ENCODE measurements around the gene LBHD2. TPM values are rescaled to one million over a fixed set of nuclear protein-coding genes. Genes with fewer than 3 reads are reported as not detected.

The LBHD2 gene
- total RNA-seq, 3 donors from 2014 or later: not detected

DNA sequence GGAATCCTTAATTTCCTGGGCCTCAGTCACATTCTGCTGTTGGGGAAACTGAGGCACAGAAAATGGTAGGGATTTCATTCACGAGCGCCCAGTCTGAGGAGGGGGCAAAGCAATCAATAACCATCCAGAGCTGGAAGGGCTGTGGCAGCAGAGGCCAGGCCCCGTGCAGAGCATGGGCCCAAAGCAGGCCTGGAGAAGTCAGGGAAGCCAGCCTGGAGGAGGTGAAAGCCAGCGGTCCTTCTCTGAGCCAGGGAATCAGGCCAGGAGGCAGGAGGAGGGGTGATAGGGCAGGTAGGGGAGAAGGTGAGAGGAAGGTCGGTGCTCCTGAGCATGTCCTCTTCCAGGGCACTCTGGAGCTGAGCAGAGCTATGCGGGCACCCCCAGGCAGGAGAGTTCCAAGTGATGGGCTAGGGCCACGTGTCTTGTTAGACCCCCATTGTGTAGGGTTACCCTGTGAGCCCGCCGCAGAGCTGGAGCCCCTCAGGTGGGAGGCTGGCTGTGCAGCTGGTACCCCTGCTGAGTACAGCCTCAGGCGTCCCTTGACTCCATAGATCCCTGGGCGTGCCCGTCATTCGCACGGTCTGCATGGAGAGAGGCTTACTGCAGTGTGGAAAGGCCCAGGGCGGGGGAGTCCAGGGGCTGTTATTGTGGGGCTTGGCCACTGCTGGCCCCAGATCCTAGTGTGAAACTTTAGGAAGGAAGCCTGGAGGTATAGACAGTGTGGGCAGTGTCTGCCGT, 44.0 kb downstream of the LBHD2 start:
- Histone ChIP-seq H3K4me3 (no peak overlapping the region), H3K36me3 (ENCODE audit: low read depth) (no peaks in the 10 kb centered on the region), H3K4me1 (ENCODE audit: low read depth) (peaks cover 21% of the 10 kb centered on the region), H3K9me3 (no peaks in the 10 kb centered on the region)
- no peak for ATAC-seq
- intact Hi-C loops (cut with DNase I, micrococcal nuclease): no loop called here
- TF ChIP-seq, protein P1, sequence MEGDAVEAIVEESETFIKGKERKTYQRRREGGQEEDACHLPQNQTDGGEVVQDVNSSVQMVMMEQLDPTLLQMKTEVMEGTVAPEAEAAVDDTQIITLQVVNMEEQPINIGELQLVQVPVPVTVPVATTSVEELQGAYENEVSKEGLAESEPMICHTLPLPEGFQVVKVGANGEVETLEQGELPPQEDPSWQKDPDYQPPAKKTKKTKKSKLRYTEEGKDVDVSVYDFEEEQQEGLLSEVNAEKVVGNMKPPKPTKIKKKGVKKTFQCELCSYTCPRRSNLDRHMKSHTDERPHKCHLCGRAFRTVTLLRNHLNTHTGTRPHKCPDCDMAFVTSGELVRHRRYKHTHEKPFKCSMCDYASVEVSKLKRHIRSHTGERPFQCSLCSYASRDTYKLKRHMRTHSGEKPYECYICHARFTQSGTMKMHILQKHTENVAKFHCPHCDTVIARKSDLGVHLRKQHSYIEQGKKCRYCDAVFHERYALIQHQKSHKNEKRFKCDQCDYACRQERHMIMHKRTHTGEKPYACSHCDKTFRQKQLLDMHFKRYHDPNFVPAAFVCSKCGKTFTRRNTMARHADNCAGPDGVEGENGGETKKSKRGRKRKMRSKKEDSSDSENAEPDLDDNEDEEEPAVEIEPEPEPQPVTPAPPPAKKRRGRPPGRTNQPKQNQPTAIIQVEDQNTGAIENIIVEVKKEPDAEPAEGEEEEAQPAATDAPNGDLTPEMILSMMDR (IDR thresholded peaks at IDR 0.05): no peak
- peak in 2 of 3 donors; percentile 25 to 49 for DNase-seq

DNA sequence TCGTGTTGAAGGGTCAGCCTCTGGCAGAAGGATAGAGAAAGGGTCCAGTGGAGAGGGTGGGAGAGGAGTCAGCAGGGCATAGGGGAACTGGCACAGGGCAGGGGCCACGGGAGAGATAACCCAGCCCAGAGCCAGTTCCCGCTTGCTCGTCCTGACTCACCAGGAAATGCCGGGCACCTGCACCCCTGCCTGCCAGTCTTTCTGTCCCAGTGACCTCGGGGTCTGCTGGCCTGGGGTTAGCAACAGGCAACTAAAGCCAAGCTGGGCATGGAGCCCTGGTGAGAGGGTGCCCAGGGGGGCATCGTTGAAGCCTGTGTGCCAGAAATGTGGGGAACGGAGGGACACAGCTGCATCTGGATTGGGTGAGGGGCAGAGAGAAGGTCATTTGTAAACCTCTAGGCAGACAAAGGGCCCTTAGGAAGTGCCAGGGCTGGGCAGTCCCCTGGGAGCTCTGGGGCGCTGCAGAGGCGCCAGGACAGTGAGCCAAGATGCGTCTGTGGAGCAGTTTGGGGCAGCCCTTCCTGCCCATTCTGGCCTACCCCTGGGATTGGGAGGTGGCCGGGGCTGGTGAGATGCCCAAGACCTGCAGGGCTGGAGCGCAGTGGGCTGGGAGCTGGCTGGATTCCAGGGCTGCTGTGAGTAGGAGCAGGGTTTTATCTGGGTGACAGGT, 44.8 kb downstream of the LBHD2 start:
- TF ChIP-seq, protein P1 (IDR thresholded peaks at IDR 0.05): no peak
- Histone ChIP-seq H3K4me1 (ENCODE audit: low read depth) (peaks cover 14% of the 10 kb centered on the region), H3K9me3 (no peaks in the 10 kb centered on the region), H3K36me3 (ENCODE audit: low read depth) (no peaks in the 10 kb centered on the region), H3K4me3 (no peak overlapping the region)
- intact Hi-C loops (cut with DNase I, micrococcal nuclease): no loop called here
- no peak for ATAC-seq
- DNase-seq: peak in 1 of 3 donors; percentile 50

DNA sequence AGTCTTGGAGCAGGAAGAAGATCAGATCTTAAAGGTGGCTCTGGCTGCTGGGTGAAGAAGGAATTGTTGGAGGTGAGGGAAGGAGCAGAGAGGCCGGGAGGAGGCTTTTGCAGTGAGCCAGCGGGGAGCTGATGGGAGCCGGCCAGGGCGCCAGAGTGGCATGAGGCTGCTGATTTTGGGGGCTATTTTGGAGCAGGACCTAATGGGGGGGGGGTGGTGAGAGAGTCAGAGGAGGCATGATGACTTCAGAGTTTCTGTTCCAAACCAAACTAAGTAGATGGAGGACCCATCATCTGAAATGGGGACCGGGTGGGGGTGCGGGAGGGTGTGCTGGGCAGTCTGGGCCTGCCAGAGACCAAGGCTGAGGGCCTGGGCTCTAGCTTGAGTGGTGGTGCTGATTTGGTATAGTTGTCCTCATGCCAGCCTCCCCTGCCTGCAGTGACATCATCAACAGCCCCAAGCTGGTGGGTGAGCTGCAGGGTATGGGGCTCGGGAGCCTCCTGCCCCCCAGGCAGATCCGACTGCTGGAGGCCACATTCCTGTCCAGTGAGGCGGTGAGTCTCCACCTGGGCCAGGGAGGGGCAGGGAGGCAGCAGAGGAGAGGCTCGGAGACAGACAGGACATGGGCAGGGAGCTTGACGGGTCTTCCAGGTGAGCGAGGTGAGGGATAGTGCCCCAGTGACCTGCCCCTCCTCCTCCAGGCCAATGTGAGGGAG, 45.4 kb downstream of the LBHD2 start:
- peaks cover 13% of the 10 kb centered on the region for H3K4me1 ChIP-seq (ENCODE audit: low read depth)
- H3K4me3 ChIP-seq: no peak overlapping the region
- H3K9me3 ChIP-seq: no peaks in the 10 kb centered on the region
- intact Hi-C loops (cut with DNase I, micrococcal nuclease): no loop called here
- TF ChIP-seq, protein P1 (IDR thresholded peaks at IDR 0.05): no peak
- no peaks in the 10 kb centered on the region for H3K36me3 ChIP-seq (ENCODE audit: low read depth)
- DNase-seq (no peak), ATAC-seq (no peak)

DNA sequence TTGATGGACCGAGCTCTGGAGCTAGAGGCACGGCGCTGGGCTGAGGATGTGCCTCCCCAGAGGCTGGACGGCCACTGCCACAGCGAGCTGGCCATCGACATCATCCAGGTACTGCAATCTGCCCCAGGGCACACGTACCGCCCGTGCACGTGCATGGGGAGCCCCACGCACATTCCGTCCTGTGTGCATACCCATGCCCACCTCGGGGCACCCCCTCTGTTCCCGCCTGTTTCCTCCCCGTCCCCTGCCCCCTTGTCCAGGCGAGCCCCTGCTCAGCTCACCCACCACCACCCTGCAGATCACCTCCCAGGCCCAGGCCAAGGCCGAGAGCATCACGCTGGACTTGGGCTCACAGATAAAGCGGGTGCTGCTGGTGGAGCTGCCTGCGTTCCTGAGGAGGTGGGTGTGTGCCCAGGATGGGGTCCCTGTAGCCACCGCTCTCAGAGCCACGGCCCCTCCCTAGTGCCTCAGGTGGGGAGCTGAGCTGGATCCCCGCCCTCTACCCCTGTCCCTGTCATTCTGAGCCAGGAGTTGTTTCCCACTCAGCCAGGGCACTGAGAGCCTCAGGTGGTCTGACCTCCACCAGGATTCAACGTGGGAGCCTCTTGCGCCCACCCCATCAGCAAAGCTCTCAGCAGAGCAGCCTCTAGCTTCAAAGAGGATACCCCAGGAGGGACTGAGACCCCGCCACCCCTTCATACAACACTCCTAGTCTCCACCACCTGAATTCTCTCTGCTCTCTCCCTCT, 46.2 kb downstream of the LBHD2 start:
- ATAC-seq: no peak
- DNase-seq: peak in 1 of 3 donors; percentile 46
- H3K9me3 ChIP-seq: no peaks in the 10 kb centered on the region
- no peak overlapping the region for H3K4me3 ChIP-seq
- no peaks in the 10 kb centered on the region for H3K36me3 ChIP-seq (ENCODE audit: low read depth)
- H3K4me1 ChIP-seq (ENCODE audit: low read depth): peaks cover 6% of the 10 kb centered on the region
- intact Hi-C loops (cut with DNase I, micrococcal nuclease): no loop called here
- TF ChIP-seq, protein P1 (IDR thresholded peaks at IDR 0.05): no peak

DNA sequence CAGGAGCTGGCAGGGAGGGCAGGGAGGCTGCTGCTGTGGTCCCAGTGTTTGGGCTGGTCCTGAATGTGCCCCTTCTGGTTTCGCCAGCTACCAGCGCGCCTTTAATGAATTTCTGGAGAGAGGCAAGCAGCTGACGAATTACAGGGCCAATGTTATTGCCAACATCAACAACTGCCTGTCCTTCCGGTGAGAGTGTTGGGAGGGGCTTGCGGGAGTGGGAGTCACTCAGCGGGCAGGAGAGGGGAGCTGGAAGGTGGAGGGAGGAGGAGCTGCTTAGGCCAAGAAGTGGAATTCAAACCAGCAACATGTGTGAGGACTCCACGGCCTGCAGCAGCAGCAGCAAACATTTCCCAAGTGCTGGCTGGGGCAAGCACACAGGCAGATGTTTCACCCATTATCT, 47.0 kb downstream of the LBHD2 start:
- H3K4me3 ChIP-seq: no peak overlapping the region
- ATAC-seq (no peak), DNase-seq (no peak)
- TF ChIP-seq, protein P1 (IDR thresholded peaks at IDR 0.05): no peak
- peaks cover 6% of the 10 kb centered on the region for H3K4me1 ChIP-seq (ENCODE audit: low read depth)
- H3K9me3 ChIP-seq: no peaks in the 10 kb centered on the region
- intact Hi-C loops (cut with DNase I, micrococcal nuclease): no loop called here
- H3K36me3 ChIP-seq (ENCODE audit: low read depth): no peaks in the 10 kb centered on the region
